WTC11 (cell line): ENCODE results near the gene SEMA3D.

Experiments used
- FOXP1 ChIP-seq: sonication (generic); formaldehyde crosslinking; IDR thresholded peaks from 2 replicates; pipeline ENCODE4 v1.8.0; 2022; ENCODE audit warnings: missing genetic modification reagents, mild to moderate bottlenecking, moderate library complexity, borderline replicate concordance
- JUN ChIP-seq: sonication (generic); formaldehyde crosslinking; IDR thresholded peaks from 2 replicates; pipeline ENCODE4 v1.8.0; 2023; ENCODE audit warnings: mild to moderate bottlenecking, missing genetic modification reagents
- NFYB ChIP-seq: sonication (generic); formaldehyde crosslinking; conservative IDR thresholded peaks from 2 replicates; pipeline ENCODE4 v1.8.0; 2022; ENCODE audit warnings: low read depth, missing genetic modification reagents
- SOX15 ChIP-seq: fragments of 250-450 bp; sonication (Bioruptor Pico); IDR thresholded peaks from 2 replicates; pipeline ENCODE4 v1.9.0; 2021; ENCODE audit warnings: mild to moderate bottlenecking
- SP1 ChIP-seq: sonication (generic); formaldehyde crosslinking; conservative IDR thresholded peaks from 2 replicates; pipeline ENCODE4 v1.8.1; 2022; ENCODE audit warnings: missing genetic modification reagents
- TEAD1 ChIP-seq: sonication (generic); formaldehyde crosslinking; IDR thresholded peaks from 2 replicates; pipeline ENCODE4 v1.8.0; 2022; ENCODE audit warnings: mild to moderate bottlenecking, missing genetic modification reagents
- TEAD4 ChIP-seq: sonication (generic); formaldehyde crosslinking; IDR thresholded peaks from 2 replicates; pipeline ENCODE4 v1.8.0; 2022; ENCODE audit warnings: mild to moderate bottlenecking, missing genetic modification reagents
- TF ChIP-seq, protein P1 (sequence below): fragments of 200-600 bp; IDR thresholded peaks from 2 replicates; pipeline ENCODE4 v1.8.0; 2022; ENCODE audit warnings: antibody characterized with exemption
- TF ChIP-seq, protein P2 (sequence below): sonication (generic); formaldehyde crosslinking; IDR thresholded peaks from 2 replicates; pipeline ENCODE4 v1.8.1; 2022; ENCODE audit warnings: low read depth, mild to moderate bottlenecking, moderate library complexity, missing genetic modification reagents, borderline replicate concordance
- TF ChIP-seq, protein P3 (sequence below): sonication (generic); formaldehyde crosslinking; IDR thresholded peaks from 2 replicates; pipeline ENCODE4 v1.8.1; 2023; ENCODE audit warnings: mild to moderate bottlenecking, moderate library complexity, missing genetic modification reagents
- TF ChIP-seq, protein P4 (sequence below): sonication (generic); formaldehyde crosslinking; IDR thresholded peaks from 2 replicates; pipeline ENCODE4 v1.8.0; 2022; ENCODE audit warnings: mild to moderate bottlenecking, missing genetic modification reagents

DNA sequence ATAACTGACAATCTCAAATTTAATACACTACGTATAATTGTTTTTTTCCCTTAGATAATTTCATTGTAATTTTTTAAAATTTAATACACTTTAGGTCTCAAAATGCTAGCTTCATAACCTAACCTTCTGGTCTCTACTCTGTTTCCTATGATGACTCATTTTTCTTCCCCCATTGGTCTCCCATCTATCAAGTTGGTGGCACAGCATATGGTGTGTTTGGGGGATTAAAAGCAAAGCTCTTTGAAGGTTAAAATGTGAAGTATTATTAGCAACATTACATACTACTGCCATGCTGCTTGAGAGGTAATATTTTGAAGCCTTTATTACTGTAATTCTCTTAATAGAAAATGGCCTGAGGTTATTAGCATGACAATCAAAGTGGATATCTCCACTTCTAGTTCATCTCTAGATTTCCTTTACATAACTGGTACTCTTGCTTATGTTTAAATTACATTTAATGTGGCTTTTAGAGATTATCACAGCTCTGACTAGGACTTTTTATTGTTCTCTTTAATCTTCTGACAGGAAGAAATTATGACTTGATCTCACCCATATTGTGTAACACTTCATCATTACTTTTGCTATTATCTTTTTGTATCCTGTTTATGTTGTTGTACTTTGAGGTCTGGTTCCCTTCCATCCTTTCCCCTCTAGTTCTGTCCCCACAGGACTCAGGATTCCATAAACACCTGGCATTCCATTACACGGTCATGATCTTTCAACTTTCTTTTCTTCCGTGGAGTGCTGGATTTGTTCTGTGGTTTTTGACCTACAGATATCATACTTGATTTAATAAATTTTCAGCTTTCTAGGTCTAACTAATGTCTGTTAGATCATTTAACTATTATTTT, 185.1 kb downstream of the SEMA3D start:
- no peak for TF ChIP-seq TEAD1
- TF ChIP-seq JUN (CRISPR knock-in tag), result no peak
- no peak for TF ChIP-seq SP1 (CRISPR knock-in tag)
- TF ChIP-seq, protein P1, sequence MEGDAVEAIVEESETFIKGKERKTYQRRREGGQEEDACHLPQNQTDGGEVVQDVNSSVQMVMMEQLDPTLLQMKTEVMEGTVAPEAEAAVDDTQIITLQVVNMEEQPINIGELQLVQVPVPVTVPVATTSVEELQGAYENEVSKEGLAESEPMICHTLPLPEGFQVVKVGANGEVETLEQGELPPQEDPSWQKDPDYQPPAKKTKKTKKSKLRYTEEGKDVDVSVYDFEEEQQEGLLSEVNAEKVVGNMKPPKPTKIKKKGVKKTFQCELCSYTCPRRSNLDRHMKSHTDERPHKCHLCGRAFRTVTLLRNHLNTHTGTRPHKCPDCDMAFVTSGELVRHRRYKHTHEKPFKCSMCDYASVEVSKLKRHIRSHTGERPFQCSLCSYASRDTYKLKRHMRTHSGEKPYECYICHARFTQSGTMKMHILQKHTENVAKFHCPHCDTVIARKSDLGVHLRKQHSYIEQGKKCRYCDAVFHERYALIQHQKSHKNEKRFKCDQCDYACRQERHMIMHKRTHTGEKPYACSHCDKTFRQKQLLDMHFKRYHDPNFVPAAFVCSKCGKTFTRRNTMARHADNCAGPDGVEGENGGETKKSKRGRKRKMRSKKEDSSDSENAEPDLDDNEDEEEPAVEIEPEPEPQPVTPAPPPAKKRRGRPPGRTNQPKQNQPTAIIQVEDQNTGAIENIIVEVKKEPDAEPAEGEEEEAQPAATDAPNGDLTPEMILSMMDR, result no peak
- TF ChIP-seq, protein P2, sequence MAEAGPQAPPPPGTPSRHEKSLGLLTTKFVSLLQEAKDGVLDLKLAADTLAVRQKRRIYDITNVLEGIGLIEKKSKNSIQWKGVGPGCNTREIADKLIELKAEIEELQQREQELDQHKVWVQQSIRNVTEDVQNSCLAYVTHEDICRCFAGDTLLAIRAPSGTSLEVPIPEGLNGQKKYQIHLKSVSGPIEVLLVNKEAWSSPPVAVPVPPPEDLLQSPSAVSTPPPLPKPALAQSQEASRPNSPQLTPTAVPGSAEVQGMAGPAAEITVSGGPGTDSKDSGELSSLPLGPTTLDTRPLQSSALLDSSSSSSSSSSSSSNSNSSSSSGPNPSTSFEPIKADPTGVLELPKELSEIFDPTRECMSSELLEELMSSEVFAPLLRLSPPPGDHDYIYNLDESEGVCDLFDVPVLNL (CRISPR knock-in tag), result no peak
- TF ChIP-seq FOXP1 (CRISPR knock-in tag), result no peak
- TF ChIP-seq SOX15 (CRISPR knock-in tag), result no peak
- TF ChIP-seq, protein P3, sequence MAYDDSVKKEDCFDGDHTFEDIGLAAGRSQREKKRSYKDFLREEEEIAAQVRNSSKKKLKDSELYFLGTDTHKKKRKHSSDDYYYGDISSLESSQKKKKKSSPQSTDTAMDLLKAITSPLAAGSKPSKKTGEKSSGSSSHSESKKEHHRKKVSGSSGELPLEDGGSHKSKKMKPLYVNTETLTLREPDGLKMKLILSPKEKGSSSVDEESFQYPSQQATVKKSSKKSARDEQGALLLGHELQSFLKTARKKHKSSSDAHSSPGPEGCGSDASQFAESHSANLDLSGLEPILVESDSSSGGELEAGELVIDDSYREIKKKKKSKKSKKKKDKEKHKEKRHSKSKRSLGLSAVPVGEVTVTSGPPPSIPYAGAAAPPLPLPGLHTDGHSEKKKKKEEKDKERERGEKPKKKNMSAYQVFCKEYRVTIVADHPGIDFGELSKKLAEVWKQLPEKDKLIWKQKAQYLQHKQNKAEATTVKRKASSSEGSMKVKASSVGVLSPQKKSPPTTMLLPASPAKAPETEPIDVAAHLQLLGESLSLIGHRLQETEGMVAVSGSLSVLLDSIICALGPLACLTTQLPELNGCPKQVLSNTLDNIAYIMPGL (CRISPR knock-in tag), result no peak
- no peak for TF ChIP-seq NFYB
- TF ChIP-seq, protein P4, sequence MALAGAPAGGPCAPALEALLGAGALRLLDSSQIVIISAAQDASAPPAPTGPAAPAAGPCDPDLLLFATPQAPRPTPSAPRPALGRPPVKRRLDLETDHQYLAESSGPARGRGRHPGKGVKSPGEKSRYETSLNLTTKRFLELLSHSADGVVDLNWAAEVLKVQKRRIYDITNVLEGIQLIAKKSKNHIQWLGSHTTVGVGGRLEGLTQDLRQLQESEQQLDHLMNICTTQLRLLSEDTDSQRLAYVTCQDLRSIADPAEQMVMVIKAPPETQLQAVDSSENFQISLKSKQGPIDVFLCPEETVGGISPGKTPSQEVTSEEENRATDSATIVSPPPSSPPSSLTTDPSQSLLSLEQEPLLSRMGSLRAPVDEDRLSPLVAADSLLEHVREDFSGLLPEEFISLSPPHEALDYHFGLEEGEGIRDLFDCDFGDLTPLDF (CRISPR knock-in tag), result no peak
- TF ChIP-seq TEAD4 (CRISPR knock-in tag), result no peak
